ENCODE results near the gene PCMTD2. TPM values are rescaled to one million over a fixed set of nuclear protein-coding genes. Genes with fewer than 3 reads are reported as not detected.

PCMTD2 gene
- total RNA-seq, 4 donors from 2014 or later, result 36.5 to 54.8 (median 44.5) TPM

GRCh38 chr20:64260239-64260638 is 4.7 kb downstream of the PCMTD2 start:
- H3K27me3 ChIP-seq, result no peaks in the 10 kb centered on the region
- TF ChIP-seq CTCF (IDR thresholded peaks at IDR 0.05) (no peak), POLR2A (IDR thresholded peaks at IDR 0.05; ENCODE audit: low read depth) (no peak), EP300 (IDR thresholded peaks at IDR 0.05) (no peak), POLR2AphosphoS5 (IDR thresholded peaks at IDR 0.05) (no peak)
- no peak overlapping the region for H3K4me3 ChIP-seq
- H3K4me1 ChIP-seq, result peaks cover 47 to 66% (median 56%) of the 10 kb centered on the region in 4 donors
- peaks cover 0 to 22% (median 2%) of the 10 kb centered on the region in 4 donors for H3K36me3 ChIP-seq
- 79% methylated on average over 5 of the region's 6 CpGs for WGBS
- peak overlapping the region in 1 of 4 donors; percentile 37 for H3K27ac ChIP-seq (replicated peaks in 1 of 4)
- DNase-seq (ENCODE audit: extremely low spot score), result no peak
- intact Hi-C loops (cut with DNase I), result no loop called here
- no peaks in the 10 kb centered on the region for H3K9me3 ChIP-seq

- peak overlapping the region in 1 of 4 donors; percentile 6 for H3K4me3 ChIP-seq
- H3K4me1 ChIP-seq, result peaks cover 44 to 66% (median 59%) of the 10 kb centered on the region in 4 donors
- H3K27me3 ChIP-seq, result no peaks in the 10 kb centered on the region
- no peaks in the 10 kb centered on the region for H3K9me3 ChIP-seq
- H3K27ac ChIP-seq (replicated peaks in 1 of 4), result peak overlapping the region; percentile 16 to 47 (median 42)
- TF ChIP-seq POLR2AphosphoS5 (IDR thresholded peaks at IDR 0.05) (no peak), CTCF (IDR thresholded peaks at IDR 0.05) (no peak), POLR2A (IDR thresholded peaks at IDR 0.05; ENCODE audit: low read depth) (no peak), EP300 (IDR thresholded peaks at IDR 0.05) (no peak)
- no peak for DNase-seq (ENCODE audit: extremely low spot score)
- H3K36me3 ChIP-seq, result peaks cover 0 to 31% (median 6%) of the 10 kb centered on the region in 4 donors
- 45% methylated on average over 9 of the region's 9 CpGs for WGBS
- intact Hi-C loops (cut with DNase I), result no loop called here
Observed at GRCh38 chr20:64261138-64261537, 5.6 kb downstream of the PCMTD2 start.

- no peak for DNase-seq (ENCODE audit: extremely low spot score)
- no peak overlapping the region for H3K27ac ChIP-seq (replicated peaks in 1 of 4)
- H3K4me1 ChIP-seq, result peaks cover 24 to 44% (median 33%) of the 10 kb centered on the region in 4 donors
- TF ChIP-seq EP300 (IDR thresholded peaks at IDR 0.05), result no peak
- no peak for TF ChIP-seq CTCF (IDR thresholded peaks at IDR 0.05)
- no peak for TF ChIP-seq POLR2AphosphoS5 (IDR thresholded peaks at IDR 0.05)
- no peak for TF ChIP-seq POLR2A (IDR thresholded peaks at IDR 0.05; ENCODE audit: low read depth)
- intact Hi-C loops (cut with DNase I), result no loop called here
- H3K4me3 ChIP-seq, result no peak overlapping the region
- H3K9me3 ChIP-seq, result no peaks in the 10 kb centered on the region
- 78% methylated on average over 4 of the region's 4 CpGs for WGBS
- no peaks in the 10 kb centered on the region for H3K27me3 ChIP-seq
- H3K36me3 ChIP-seq, result peaks cover 0 to 44% (median 15%) of the 10 kb centered on the region in 4 donors
Observed at GRCh38 chr20:64264091-64264490, 8.5 kb downstream of the PCMTD2 start.

DNA sequence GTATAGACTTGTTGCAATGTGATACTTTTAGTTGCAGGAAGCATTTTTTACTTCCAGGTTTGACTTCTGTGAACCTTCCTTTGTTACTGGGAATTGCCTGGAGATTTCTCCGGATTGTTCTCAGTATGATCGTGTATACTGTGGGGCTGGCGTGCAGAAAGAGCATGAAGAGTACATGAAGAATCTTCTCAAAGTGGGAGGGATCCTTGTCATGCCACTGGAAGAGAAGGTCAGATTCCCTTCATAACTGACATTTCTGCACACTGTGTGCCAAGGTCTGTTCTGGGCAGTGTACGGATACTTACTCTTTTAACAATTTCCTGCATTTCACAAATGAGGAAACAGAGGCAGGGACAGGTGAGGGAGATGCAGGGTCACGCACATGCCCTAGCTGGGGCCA is 9.7 kb downstream of the PCMTD2 start:
- peaks cover 22 to 38% (median 25%) of the 10 kb centered on the region in 4 donors for H3K4me1 ChIP-seq
- H3K36me3 ChIP-seq, result peaks cover 0 to 40% (median 15%) of the 10 kb centered on the region in 4 donors
- intact Hi-C loops (cut with DNase I), result no loop called here
- H3K27me3 ChIP-seq, result no peaks in the 10 kb centered on the region
- no peaks in the 10 kb centered on the region for H3K9me3 ChIP-seq
- TF ChIP-seq CTCF (IDR thresholded peaks at IDR 0.05) (no peak), EP300 (IDR thresholded peaks at IDR 0.05) (no peak)
- 65% methylated on average over 5 of the region's 5 CpGs for WGBS
- no peak overlapping the region for H3K27ac ChIP-seq (replicated peaks in 1 of 4)
- no peak for DNase-seq (ENCODE audit: extremely low spot score)
- H3K4me3 ChIP-seq, result no peak overlapping the region

GRCh38 chr20:64266988-64267387 is 11.4 kb downstream of the PCMTD2 start:
- DNase-seq (ENCODE audit: extremely low spot score), result no peak
- H3K36me3 ChIP-seq, result peaks cover 0 to 45% (median 18%) of the 10 kb centered on the region in 4 donors

More at GRCh38 chr20:64266988-64267387, 11.4 kb downstream of the PCMTD2 start:
- 76% methylated on average over 3 of the region's 5 CpGs for WGBS
- peaks cover 5 to 21% (median 9%) of the 10 kb centered on the region in 4 donors for H3K4me1 ChIP-seq
- intact Hi-C loops (cut with DNase I), result no loop called here
- no peaks in the 10 kb centered on the region for H3K9me3 ChIP-seq
- no peak overlapping the region for H3K4me3 ChIP-seq
- no peak overlapping the region for H3K27ac ChIP-seq (replicated peaks in 1 of 4)
- H3K27me3 ChIP-seq, result no peaks in the 10 kb centered on the region
- TF ChIP-seq EP300 (IDR thresholded peaks at IDR 0.05) (no peak), POLR2AphosphoS5 (IDR thresholded peaks at IDR 0.05) (no peak), CTCF (IDR thresholded peaks at IDR 0.05) (no peak), POLR2A (IDR thresholded peaks at IDR 0.05; ENCODE audit: low read depth) (no peak)
